HEK293 (cell line): ENCODE data around the gene CD151.
A peak's percentile ranks its signal among the peaks of the same experiment; 100 is the strongest.

Experiments
- CTCF ChIA-PET: fragments of 350-600 bp; formaldehyde crosslinking; extraction: SDS; loops from one replicate; lab custom pipeline; 2021; ENCODE audit warnings: antibody characterized with exemption; lab: Yijun Ruan, JAX
- POLR2A ChIA-PET: fragments of 300-600 bp; formaldehyde crosslinking; extraction: SDS; loops from one replicate; lab custom pipeline; 2020; ENCODE audit warnings: antibody characterized with exemption, inconsistent platforms; lab: Yijun Ruan, JAX
- H3K27ac ChIP-seq: fragments of 200-500 bp; sonication (Bioruptor generic); 2 replicates; pipeline ENCODE4 v1.5.1; 2014; ENCODE audit warnings: low read depth, low read length, control low read depth, inconsistent platforms; ENCODE audit errors: extremely low read depth
- H3K36me3 ChIP-seq, 2 experiments: fragments of 200-500 bp in 1 of 2; sonication (Bioruptor generic) in 1 of 2; 1 replicate in 1 of 2; 2 replicates in 1 of 2; pipeline ENCODE4 v1.5.1; 2014 to 2017; ENCODE audit warnings: inconsistent platforms in 2 of 2, low read length in 2 of 2; ENCODE audit not compliant: control insufficient read depth in 2 of 2, insufficient read depth in 1 of 2
- H3K4me1 ChIP-seq: fragments of 200-500 bp; sonication (Bioruptor generic); 2 replicates; pipeline ENCODE4 v1.5.1; 2014; ENCODE audit warnings: mild to moderate bottlenecking, low read length, inconsistent platforms; ENCODE audit not compliant: control insufficient read depth, insufficient read depth
- H3K4me3 ChIP-seq: 2 replicates; pipeline ENCODE4 v1.5.1; 2011; ENCODE audit warnings: low read depth, mild to moderate bottlenecking, control low read depth, low read length, moderate library complexity
- H3K9me3 ChIP-seq: fragments of 200-500 bp; sonication (Bioruptor generic); 2 replicates; pipeline ENCODE4 v1.5.1; 2014; ENCODE audit warnings: low read depth, low read length, inconsistent platforms; ENCODE audit not compliant: control insufficient read depth, insufficient read depth
- BCL11A ChIP-seq: fragments of 450-650 bp; formaldehyde crosslinking; IDR thresholded peaks from 2 replicates; pipeline ENCODE4 v1.5.1; 2016; ENCODE audit warnings: low read depth, missing biosample characterization, missing genetic modification characterization
- BCL11B ChIP-seq: fragments of 450-650 bp; formaldehyde crosslinking; IDR thresholded peaks from 2 replicates; pipeline ENCODE4 v1.5.1; 2016; ENCODE audit warnings: low read depth, missing biosample characterization, missing genetic modification characterization
- EGR2 ChIP-seq: fragments of 450-650 bp; formaldehyde crosslinking; IDR thresholded peaks from 2 replicates; pipeline ENCODE4 v1.5.1; 2016; ENCODE audit warnings: low read depth, missing biosample characterization, missing genetic modification characterization
- GLIS2 ChIP-seq: fragments of 450-650 bp; formaldehyde crosslinking; IDR thresholded peaks from 2 replicates; pipeline ENCODE4 v1.5.1; 2016; ENCODE audit warnings: missing biosample characterization, missing genetic modification characterization
- OVOL3 ChIP-seq: fragments of 450-650 bp; formaldehyde crosslinking; IDR thresholded peaks from 2 replicates; pipeline ENCODE4 v1.5.1; 2016; ENCODE audit warnings: missing biosample characterization, missing genetic modification characterization
- SALL2 ChIP-seq: fragments of 450-650 bp; formaldehyde crosslinking; IDR thresholded peaks from 2 replicates; pipeline ENCODE4 v1.5.0; 2017; ENCODE audit warnings: missing biosample characterization, mild to moderate bottlenecking, missing genetic modification characterization, borderline replicate concordance
- YY2 ChIP-seq: fragments of 450-650 bp; formaldehyde crosslinking; IDR thresholded peaks from 2 replicates; pipeline ENCODE4 v1.5.1; 2016; ENCODE audit warnings: missing biosample characterization, missing genetic modification characterization
- ZBTB1 ChIP-seq: fragments of 450-650 bp; formaldehyde crosslinking; IDR thresholded peaks from 2 replicates; pipeline ENCODE4 v1.5.1; 2016; ENCODE audit warnings: missing biosample characterization, missing genetic modification characterization
- ZNF148 ChIP-seq: fragments of 450-650 bp; formaldehyde crosslinking; IDR thresholded peaks from 2 replicates; pipeline ENCODE4 v1.5.0; 2017; ENCODE audit warnings: missing biosample characterization, missing genetic modification characterization, borderline replicate concordance
- ZNF155 ChIP-seq: fragments of 450-650 bp; formaldehyde crosslinking; IDR thresholded peaks from 2 replicates; pipeline ENCODE4 v1.5.1; 2016; ENCODE audit warnings: missing biosample characterization, missing genetic modification characterization
- ZNF19 ChIP-seq: fragments of 450-650 bp; formaldehyde crosslinking; IDR thresholded peaks from 2 replicates; pipeline ENCODE4; 2016; ENCODE audit warnings: missing biosample characterization, missing genetic modification characterization, low read depth
- ZNF23 ChIP-seq: fragments of 450-650 bp; formaldehyde crosslinking; IDR thresholded peaks from 2 replicates; pipeline ENCODE4 v1.5.1; 2016; ENCODE audit warnings: missing biosample characterization, missing genetic modification characterization, borderline replicate concordance
- ZNF366 ChIP-seq: fragments of 450-650 bp; formaldehyde crosslinking; conservative IDR thresholded peaks from 2 replicates; pipeline ENCODE4 v1.5.1; 2016; ENCODE audit warnings: missing biosample characterization, missing genetic modification characterization
- ZNF404 ChIP-seq: fragments of 450-650 bp; formaldehyde crosslinking; IDR thresholded peaks from 2 replicates; pipeline ENCODE4 v1.5.1; 2017; ENCODE audit warnings: missing biosample characterization, missing genetic modification characterization
- ZNF416 ChIP-seq: fragments of 450-650 bp; formaldehyde crosslinking; IDR thresholded peaks from 2 replicates; pipeline ENCODE4 v1.5.1; 2016; ENCODE audit warnings: missing biosample characterization, missing genetic modification characterization
- ZNF48 ChIP-seq: fragments of 450-650 bp; formaldehyde crosslinking; IDR thresholded peaks from 2 replicates; pipeline ENCODE4 v1.5.1; 2016; ENCODE audit warnings: missing biosample characterization, missing genetic modification characterization
- ZNF530 ChIP-seq: fragments of 450-650 bp; formaldehyde crosslinking; IDR thresholded peaks from 2 replicates; pipeline ENCODE4 v1.5.1; 2016; ENCODE audit warnings: low read depth, missing biosample characterization, missing genetic modification characterization
- ZNF837 ChIP-seq: fragments of 450-650 bp; formaldehyde crosslinking; IDR thresholded peaks from 2 replicates; pipeline ENCODE4 v1.5.1; 2016; ENCODE audit warnings: missing biosample characterization, missing genetic modification characterization
- ZXDB ChIP-seq: fragments of 450-650 bp; formaldehyde crosslinking; IDR thresholded peaks from 2 replicates; pipeline ENCODE4 v1.5.1; 2016; ENCODE audit warnings: missing biosample characterization, missing genetic modification characterization

CD151 gene

GRCh38 chr11:791658-792534, 40.9 kb upstream of the CD151 start:
- H3K9me3 ChIP-seq = no peaks in the 10 kb centered on the region
- CTCF ChIA-PET = no interaction called here
- 0 out of 2 replicates have a peak, but pooled peaks have one; percentile 19 for TF ChIP-seq BCL11A (tag by site-specific recombination)
- peak; percentile 39 for TF ChIP-seq GLIS2 (tag by site-specific recombination)
- no peak for TF ChIP-seq ZNF48
- TF ChIP-seq, all 188 proteins: peak for 2
- H3K4me3 ChIP-seq = no peak overlapping the region
- peaks cover 0 to 33% of the 10 kb centered on the region in 2 experiments; a peak in 1 of 3 replicates for H3K36me3 ChIP-seq
- peaks cover 6% of the 10 kb centered on the region for H3K4me1 ChIP-seq
- no peak overlapping the region for H3K27ac ChIP-seq
- POLR2A ChIA-PET = interaction anchor here (2.2 kb wide), 1 partner anchor 27 kb away, joined by 9 read pairs; the partner anchor contains the start of gene PNPLA2

GRCh38 chr11:792535-792821, 40.3 kb upstream of the CD151 start:
- ChIA-PET POLR2A (no interaction called here), CTCF (no interaction called here)
- H3K27ac ChIP-seq = no peak overlapping the region
- no peaks in the 10 kb centered on the region for H3K9me3 ChIP-seq
- no peak for TF ChIP-seq ZNF155 (tag by site-specific recombination)
- TF ChIP-seq ZNF404 (tag by site-specific recombination) = no peak
- no peak for TF ChIP-seq ZNF148 (tag by site-specific recombination)
- TF ChIP-seq ZNF23 = no peak
- TF ChIP-seq ZNF366 (tag by site-specific recombination) = no peak
- TF ChIP-seq OVOL3 (tag by site-specific recombination) = no peak
- no peak overlapping the region for H3K4me3 ChIP-seq
- H3K36me3 ChIP-seq = peaks cover 0 to 33% of the 10 kb centered on the region in 2 experiments; a peak in 1 of 3 replicates
- H3K4me1 ChIP-seq = peaks cover 6% of the 10 kb centered on the region

- Histone ChIP-seq H3K36me3 (peaks cover 0 to 33% of the 10 kb centered on the region in 2 experiments; a peak in 1 of 3 replicates), H3K27ac (no peak overlapping the region), H3K4me1 (peaks cover 6% of the 10 kb centered on the region), H3K9me3 (no peaks in the 10 kb centered on the region), H3K4me3 (no peak overlapping the region)
- ChIA-PET POLR2A (interaction anchor here (0.7 to 0.9 kb wide), 2 partner anchors 9 to 15 kb away, joined by 4 to 9 read pairs; no protein-coding TSS in a partner anchor), CTCF (interaction anchor here (0.7 kb wide), 1 partner anchor 45 kb away, joined by 6 read pairs; no protein-coding TSS in a partner anchor)
- TF ChIP-seq EGR2 (tag by site-specific recombination) (peak; percentile 52; the same call in 1 of the 2 replicates), YY2 (tag by site-specific recombination) (no peak), ZNF416 (tag by site-specific recombination) (no peak), BCL11B (tag by site-specific recombination) (peak; percentile 13; the same call in 1 of the 2 replicates)
Measured at GRCh38 chr11:792873-793272, 39.9 kb upstream of the CD151 start.

GRCh38 chr11:793556-793955, 39.2 kb upstream of the CD151 start:
- ChIA-PET CTCF (interaction anchor here (0.6 to 0.7 kb wide), 2 partner anchors 46 to 158 kb away, joined by 3 to 6 read pairs; no protein-coding TSS in a partner anchor), POLR2A (interaction anchor here (0.7 to 0.9 kb wide), 2 partner anchors 10 to 16 kb away, joined by 4 to 9 read pairs; no protein-coding TSS in a partner anchor)
- no peak overlapping the region for H3K4me3 ChIP-seq
- peaks cover 6% of the 10 kb centered on the region for H3K4me1 ChIP-seq
- peaks cover 0 to 33% of the 10 kb centered on the region in 2 experiments; a peak in 1 of 3 replicates for H3K36me3 ChIP-seq
- TF ChIP-seq ZNF19 (tag by site-specific recombination) (no peak), ZNF530 (no peak), ZNF48 (no peak), ZNF837 (tag by site-specific recombination) (no peak), ZBTB1 (tag by site-specific recombination) (no peak), ZXDB (tag by site-specific recombination) (no peak), SALL2 (tag by site-specific recombination) (no peak)
- TF ChIP-seq, all 188 proteins: peak for 0
- H3K27ac ChIP-seq = no peak overlapping the region
- no peaks in the 10 kb centered on the region for H3K9me3 ChIP-seq
